A673 (cell line): ENCODE data around the gene ACKR2. TPM values are rescaled to one million over a fixed set of nuclear protein-coding genes. Genes with fewer than 3 reads are reported as not detected.

Source experiments
- BruUV-seq: library from RNA; stranded (reverse); fragments of 400-500 nt; replicated peaks from 2 replicates; lab custom pipeline; 2021; lab: Mats Ljungman, UMichigan
- CTCF ChIA-PET: fragments of 300-600 bp; sonication (Branson Sonifier 250); formaldehyde crosslinking; loops from one replicate; lab custom pipeline; 2022; ENCODE audit warnings: antibody characterized with exemption; lab: Charles Lee
- POLR2A ChIA-PET: fragments of 300-600 bp; sonication (Branson Sonifier 250); formaldehyde crosslinking; loops from one replicate; lab custom pipeline; 2022; ENCODE audit warnings: antibody characterized with exemption; ENCODE audit not compliant: low non-redundant PET; lab: Charles Lee
- DNase-seq: peaks from one replicate; pipeline ENCODE4 v3.0.0-alpha.2; 2015; ENCODE audit warnings: low spot score
- H3K27ac ChIP-seq: fragments of 200-600 bp; sonication (generic); 2 replicates; pipeline ENCODE4 v1.5.1; 2016; ENCODE audit warnings: mixed run types, low read depth, mild to moderate bottlenecking, mixed read lengths, antibody characterized with exemption, low read length; ENCODE audit not compliant: poor library complexity, severe bottlenecking
- H3K27me3 ChIP-seq: fragments of 200-600 bp; sonication (generic); replicated peaks from 2 replicates; pipeline ENCODE4 v1.6.1; 2017; ENCODE audit warnings: mixed run types, low read depth, mild to moderate bottlenecking, mixed read lengths, antibody characterized with exemption, low read length; ENCODE audit not compliant: insufficient read depth, poor library complexity
- H3K36me3 ChIP-seq: fragments of 200-600 bp; sonication (generic); 2 replicates; pipeline ENCODE4 v1.6.1; 2016; ENCODE audit warnings: mixed run types, mild to moderate bottlenecking, mixed read lengths, antibody characterized with exemption, low read length; ENCODE audit not compliant: insufficient read depth, poor library complexity, severe bottlenecking
- H3K4me1 ChIP-seq: fragments of 200-600 bp; sonication (generic); 2 replicates; pipeline ENCODE4 v1.6.1; 2017; ENCODE audit warnings: mixed run types, mild to moderate bottlenecking, mixed read lengths, antibody characterized with exemption, low read length; ENCODE audit not compliant: insufficient read depth, poor library complexity, severe bottlenecking
- H3K4me3 ChIP-seq: fragments of 200-600 bp; sonication (generic); 2 replicates; pipeline ENCODE4 v1.5.1; 2016; ENCODE audit warnings: low read depth, mixed run types, mild to moderate bottlenecking, mixed read lengths, low read length; ENCODE audit not compliant: poor library complexity, severe bottlenecking
- H3K9me3 ChIP-seq: fragments of 200-600 bp; sonication (generic); 2 replicates; pipeline ENCODE4 v1.6.1; 2016; ENCODE audit warnings: mixed run types, low read depth, mild to moderate bottlenecking, mixed read lengths, antibody characterized with exemption, low read length; ENCODE audit not compliant: poor library complexity, severe bottlenecking
- CTCF ChIP-seq: fragments of 300-800, 200-600 bp; sonication (generic); conservative IDR thresholded peaks from 2 replicates; pipeline ENCODE4 v1.5.1; 2017; ENCODE audit warnings: low read depth, mild to moderate bottlenecking, antibody characterized with exemption, low read length, moderate library complexity, mixed read lengths
- EZH2 ChIP-seq: fragments of 200-600 bp; sonication (generic); IDR thresholded peaks from 2 replicates; pipeline ENCODE4 v1.6.1; 2017; ENCODE audit warnings: borderline replicate concordance, low read depth, mild to moderate bottlenecking, mixed read lengths, antibody characterized with exemption, low read length; ENCODE audit not compliant: poor library complexity, severe bottlenecking
- intact Hi-C: fragments of 100-400 bp; cut with micrococcal nuclease; formaldehyde crosslinking; loops from one replicate; pipeline ENCODE4 v1.10.0; 2022; ENCODE audit not compliant: unreplicated experiment
- total RNA-seq: library from RNA; stranded (reverse); gene quantifications from 2 replicates; pipeline ENCODE4 v1.2.3, GENCODE V29; 2021

Gene ACKR2
- total RNA-seq, 1 experiment from 2014 or later, result not detected

GRCh38 chr3:42865256-42865655, 56.0 kb downstream of the ACKR2 start:
- H3K36me3 ChIP-seq, result no peaks in the 10 kb centered on the region
- ChIA-PET CTCF (no interaction called here), POLR2A (no interaction called here)
- no peak overlapping the region for H3K4me3 ChIP-seq
- no peak overlapping the region for H3K27ac ChIP-seq
- no peak for DNase-seq
- TF ChIP-seq EZH2 (no peak), CTCF (no peak)
- intact Hi-C loops, result no loop called here
- BruUV-seq, result no TSS peak
- H3K27me3 ChIP-seq, result no peaks in the 10 kb centered on the region
- no peaks in the 10 kb centered on the region for H3K4me1 ChIP-seq
- no peaks in the 10 kb centered on the region for H3K9me3 ChIP-seq

DNA sequence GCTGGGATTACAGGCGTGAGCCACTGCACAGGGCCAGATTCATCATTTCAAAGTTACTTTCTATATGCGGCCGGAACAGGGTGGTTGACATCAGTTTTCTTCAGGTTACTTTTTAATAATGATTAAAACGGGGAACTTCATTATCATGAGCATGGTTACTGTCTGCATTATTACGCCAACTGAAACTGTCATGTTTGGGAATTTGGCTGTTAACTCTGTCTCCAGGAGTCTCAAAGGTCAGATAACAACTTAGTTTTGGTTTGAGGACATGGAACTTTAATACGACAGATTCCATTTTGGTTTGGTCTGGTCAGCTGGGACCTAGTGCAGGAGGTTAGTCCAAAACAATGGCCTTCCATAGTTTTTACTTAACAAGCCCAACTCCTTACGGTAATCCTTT, 57.9 kb downstream of the ACKR2 start:
- intact Hi-C loops, result no loop called here
- no peak overlapping the region for H3K27ac ChIP-seq
- H3K27me3 ChIP-seq, result no peaks in the 10 kb centered on the region
- no TSS peak for BruUV-seq
- ChIA-PET POLR2A (no interaction called here), CTCF (no interaction called here)
- TF ChIP-seq CTCF (no peak), EZH2 (no peak)
- H3K4me3 ChIP-seq, result no peak overlapping the region
- H3K9me3 ChIP-seq, result no peaks in the 10 kb centered on the region
- no peak for DNase-seq
- no peaks in the 10 kb centered on the region for H3K4me1 ChIP-seq
- no peaks in the 10 kb centered on the region for H3K36me3 ChIP-seq

- no peaks in the 10 kb centered on the region for H3K4me1 ChIP-seq
- TF ChIP-seq EZH2, result no peak
- no peak for TF ChIP-seq CTCF
- no peaks in the 10 kb centered on the region for H3K36me3 ChIP-seq
- no TSS peak for BruUV-seq
- CTCF ChIA-PET, result no interaction called here
- POLR2A ChIA-PET, result no interaction called here
- no peak for DNase-seq
- H3K27ac ChIP-seq, result no peak overlapping the region
- H3K27me3 ChIP-seq, result no peaks in the 10 kb centered on the region
- no peaks in the 10 kb centered on the region for H3K9me3 ChIP-seq
- intact Hi-C loops, result no loop called here
- no peak overlapping the region for H3K4me3 ChIP-seq
Observed at GRCh38 chr3:42868841-42869240, 59.6 kb downstream of the ACKR2 start.
